Osteoblast (primary cell): ENCODE results near the gene UBR3. TPM values are rescaled to one million over a fixed set of nuclear protein-coding genes. Genes with fewer than 3 reads are reported as not detected.

Experiments
- DNase-seq: peaks from one replicate; pipeline ENCODE4 v3.0.0; 2011; ENCODE audit warnings: low spot score, mixed read lengths; ENCODE audit not compliant: insufficient read length; ENCODE audit errors: missing footprints
- H2AFZ ChIP-seq: 2 replicates; pipeline ENCODE4 v1.6.0; 2011; ENCODE audit warnings: mild to moderate bottlenecking, low read length
- H3K27ac ChIP-seq: 2 replicates; pipeline ENCODE4 v1.5.1; 2011; ENCODE audit warnings: mild to moderate bottlenecking, low read depth, low read length, moderate library complexity
- H3K27me3 ChIP-seq: 2 replicates; pipeline ENCODE4 v1.6.0; 2012; ENCODE audit warnings: mild to moderate bottlenecking, control low read depth, inconsistent platforms, low read length, moderate library complexity; ENCODE audit not compliant: insufficient read depth
- H3K36me3 ChIP-seq: 2 replicates; pipeline ENCODE4 v1.5.1; 2011; ENCODE audit warnings: mild to moderate bottlenecking, low read length, control low read depth, moderate library complexity; ENCODE audit not compliant: insufficient read depth
- H3K4me1 ChIP-seq: 2 replicates; pipeline ENCODE4 v1.5.1; 2011; ENCODE audit warnings: mild to moderate bottlenecking, low read length, control low read depth, moderate library complexity; ENCODE audit not compliant: insufficient read depth
- H3K4me2 ChIP-seq: 2 replicates; pipeline ENCODE4 v1.6.0; 2011; ENCODE audit warnings: mild to moderate bottlenecking, low read length; ENCODE audit not compliant: insufficient read depth
- H3K4me3 ChIP-seq: fragments of 200-600 bp; sonication (generic); 3 replicates; pipeline ENCODE4 v1.5.1; 2012; ENCODE audit warnings: mild to moderate bottlenecking, low read length, inconsistent platforms; ENCODE audit not compliant: insufficient read depth
- H3K79me2 ChIP-seq: 2 replicates; pipeline ENCODE4 v1.6.0; 2012; ENCODE audit warnings: mild to moderate bottlenecking, low read length, control low read depth, inconsistent platforms; ENCODE audit not compliant: insufficient read depth
- H3K9me3 ChIP-seq: 2 replicates; pipeline ENCODE4 v1.5.1; 2011; ENCODE audit warnings: low read depth, low read length, control low read depth
- H4K20me1 ChIP-seq: 2 replicates; pipeline ENCODE4 v1.6.0; 2012; ENCODE audit warnings: mild to moderate bottlenecking, low read length, control low read depth; ENCODE audit not compliant: insufficient read depth
- total RNA-seq: library from RNA; depleted of rRNA; stranded (reverse); fragments of >200 nt; gene quantifications from 2 replicates; pipeline ENCODE4 v1.2.3, GENCODE V29; 2012
- TF ChIP-seq, protein P1 (sequence below): IDR thresholded peaks from 2 replicates; pipeline ENCODE4 v1.5.1; 2011; ENCODE audit warnings: mild to moderate bottlenecking, low read depth, low read length, moderate library complexity; ENCODE audit errors: extremely low read depth

UBR3 gene
- total RNA-seq, 1 donor = 42.7 TPM

DNA sequence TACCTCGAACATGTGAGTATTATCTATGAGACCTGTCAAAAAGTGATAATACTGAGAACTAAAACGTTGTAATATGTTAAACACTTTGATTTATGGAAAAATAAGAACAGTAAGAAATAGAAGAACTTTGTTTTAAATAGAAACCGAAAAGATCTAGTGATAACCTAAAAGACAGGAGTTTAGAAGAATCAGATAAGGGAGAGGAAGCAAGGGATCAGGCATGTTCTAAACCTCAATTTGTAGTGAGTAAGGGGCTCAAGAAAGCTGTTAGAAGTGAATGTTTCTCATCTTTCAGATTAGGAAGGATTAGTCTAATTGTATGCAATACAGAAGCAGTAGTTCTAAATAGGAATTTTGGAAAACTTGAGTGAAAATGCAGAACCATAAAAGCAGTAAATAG is 182.0 kb downstream of the UBR3 start:
- TF ChIP-seq, protein P1, sequence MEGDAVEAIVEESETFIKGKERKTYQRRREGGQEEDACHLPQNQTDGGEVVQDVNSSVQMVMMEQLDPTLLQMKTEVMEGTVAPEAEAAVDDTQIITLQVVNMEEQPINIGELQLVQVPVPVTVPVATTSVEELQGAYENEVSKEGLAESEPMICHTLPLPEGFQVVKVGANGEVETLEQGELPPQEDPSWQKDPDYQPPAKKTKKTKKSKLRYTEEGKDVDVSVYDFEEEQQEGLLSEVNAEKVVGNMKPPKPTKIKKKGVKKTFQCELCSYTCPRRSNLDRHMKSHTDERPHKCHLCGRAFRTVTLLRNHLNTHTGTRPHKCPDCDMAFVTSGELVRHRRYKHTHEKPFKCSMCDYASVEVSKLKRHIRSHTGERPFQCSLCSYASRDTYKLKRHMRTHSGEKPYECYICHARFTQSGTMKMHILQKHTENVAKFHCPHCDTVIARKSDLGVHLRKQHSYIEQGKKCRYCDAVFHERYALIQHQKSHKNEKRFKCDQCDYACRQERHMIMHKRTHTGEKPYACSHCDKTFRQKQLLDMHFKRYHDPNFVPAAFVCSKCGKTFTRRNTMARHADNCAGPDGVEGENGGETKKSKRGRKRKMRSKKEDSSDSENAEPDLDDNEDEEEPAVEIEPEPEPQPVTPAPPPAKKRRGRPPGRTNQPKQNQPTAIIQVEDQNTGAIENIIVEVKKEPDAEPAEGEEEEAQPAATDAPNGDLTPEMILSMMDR = no peak
- no peaks in the 10 kb centered on the region for H3K9me3 ChIP-seq
- peaks cover 7% of the 10 kb centered on the region for H3K36me3 ChIP-seq
- no peak overlapping the region for H3K27ac ChIP-seq
- H3K4me1 ChIP-seq = no peaks in the 10 kb centered on the region
- no peak overlapping the region for H3K4me2 ChIP-seq
- H3K79me2 ChIP-seq = no peaks in the 10 kb centered on the region
- DNase-seq = no peak
- H3K27me3 ChIP-seq = no peaks in the 10 kb centered on the region
- no peak overlapping the region for H2AFZ ChIP-seq
- H4K20me1 ChIP-seq = no peaks in the 10 kb centered on the region
- no peak overlapping the region for H3K4me3 ChIP-seq

DNA sequence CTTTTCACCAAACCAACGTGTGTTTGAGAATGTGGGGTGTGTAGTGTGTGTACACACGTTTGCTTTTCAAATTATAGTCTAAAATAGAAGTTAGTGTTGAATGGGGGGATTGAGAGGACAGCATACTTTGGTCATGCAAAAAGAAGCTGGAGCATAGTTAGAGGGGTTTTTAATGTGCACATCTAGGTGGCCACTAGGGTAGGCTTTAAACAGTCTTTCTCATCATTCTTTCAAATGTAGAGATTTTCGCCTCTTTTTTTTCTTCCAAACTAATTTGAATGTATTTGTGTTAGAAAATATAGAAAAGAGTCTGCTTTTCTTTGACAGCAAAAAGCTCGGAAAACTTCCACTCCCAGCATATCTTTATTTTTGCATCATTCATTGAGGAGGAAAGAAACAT is 185.5 kb downstream of the UBR3 start:
- Histone ChIP-seq H3K4me1 (no peaks in the 10 kb centered on the region), H3K27me3 (no peaks in the 10 kb centered on the region), H2AFZ (no peak overlapping the region), H3K4me2 (no peak overlapping the region), H3K4me3 (no peak overlapping the region), H3K9me3 (no peaks in the 10 kb centered on the region), H3K27ac (no peak overlapping the region), H3K36me3 (peaks cover 3% of the 10 kb centered on the region), H4K20me1 (no peaks in the 10 kb centered on the region), H3K79me2 (no peaks in the 10 kb centered on the region)
- TF ChIP-seq, protein P1 = no peak
- DNase-seq = no peak

DNA sequence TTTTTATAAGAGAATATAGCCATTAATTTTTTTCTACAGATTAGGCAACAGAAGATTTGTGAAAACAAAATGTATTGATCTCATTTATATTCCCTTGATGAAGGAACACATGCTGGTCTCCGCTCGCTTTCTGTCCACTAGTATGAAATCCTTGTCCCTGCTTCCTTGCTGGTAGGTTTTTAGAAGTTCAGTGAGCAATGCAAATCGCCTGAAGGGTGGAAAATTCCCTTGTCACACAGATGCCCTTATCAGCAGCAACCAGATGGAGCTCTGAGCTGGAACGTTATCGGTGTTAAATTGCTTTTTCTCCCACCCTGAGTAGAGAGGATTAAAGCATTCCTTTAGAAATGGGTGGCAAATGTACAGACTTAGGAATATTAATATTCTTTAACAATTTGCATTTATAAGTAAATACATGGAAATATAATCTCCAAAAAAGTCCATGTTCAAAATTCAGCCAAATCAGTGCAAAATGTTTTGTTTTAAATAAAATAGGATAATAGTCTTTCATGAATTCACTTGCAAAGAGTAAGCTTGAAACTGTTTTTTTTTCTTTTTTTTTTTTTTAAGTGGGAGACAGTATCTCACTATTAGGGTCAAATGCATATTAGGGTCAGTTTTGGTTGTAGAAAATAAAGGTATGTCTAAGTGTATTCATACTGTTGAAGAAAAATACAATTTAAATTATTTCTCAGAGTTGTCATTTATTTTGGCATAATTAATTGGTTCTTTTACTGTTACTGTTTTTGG is 186.7 kb downstream of the UBR3 start:
- no peak overlapping the region for H3K4me3 ChIP-seq
- no peaks in the 10 kb centered on the region for H3K9me3 ChIP-seq
- no peaks in the 10 kb centered on the region for H4K20me1 ChIP-seq
- no peak for DNase-seq
- no peak overlapping the region for H3K27ac ChIP-seq
- peaks cover 3% of the 10 kb centered on the region for H3K36me3 ChIP-seq
- no peak overlapping the region for H3K4me2 ChIP-seq
- H2AFZ ChIP-seq = no peak overlapping the region
- H3K27me3 ChIP-seq = no peaks in the 10 kb centered on the region
- no peaks in the 10 kb centered on the region for H3K4me1 ChIP-seq
- H3K79me2 ChIP-seq = no peaks in the 10 kb centered on the region
- TF ChIP-seq, protein P1 = no peak

DNA sequence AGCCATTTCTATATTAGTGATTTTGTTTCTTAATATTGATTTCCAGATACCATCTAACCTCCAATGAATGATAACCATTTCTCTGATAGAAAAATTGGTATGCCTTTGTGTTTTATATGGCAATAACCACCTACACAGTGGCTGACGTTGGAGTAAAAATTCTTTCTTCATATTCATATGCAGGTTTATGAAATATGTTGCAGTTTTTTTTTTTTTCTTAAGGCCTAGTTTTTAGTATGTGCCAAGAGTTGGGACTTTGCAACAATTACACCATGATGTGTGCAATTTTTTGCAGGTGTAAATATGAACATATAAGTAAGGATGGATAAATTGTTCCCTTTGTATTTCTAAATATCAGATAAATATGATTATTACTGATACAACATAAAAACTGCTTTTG is 187.5 kb downstream of the UBR3 start:
- H3K27me3 ChIP-seq = no peaks in the 10 kb centered on the region
- TF ChIP-seq, protein P1 = no peak

More for the DNA sequence above, 187.5 kb downstream of the UBR3 start:
- Histone ChIP-seq H3K4me2 (no peak overlapping the region), H4K20me1 (no peaks in the 10 kb centered on the region), H2AFZ (no peak overlapping the region), H3K4me1 (no peaks in the 10 kb centered on the region), H3K9me3 (no peaks in the 10 kb centered on the region), H3K79me2 (no peaks in the 10 kb centered on the region), H3K4me3 (no peak overlapping the region), H3K36me3 (peaks cover 3% of the 10 kb centered on the region), H3K27ac (no peak overlapping the region)
- no peak for DNase-seq
